ENCODE results near the gene UST. TPM values are rescaled to one million over a fixed set of nuclear protein-coding genes. Genes with fewer than 3 reads are reported as not detected.
"Not testable (repeated sequence)": the region's sequence is repeated elsewhere in the genome, so short reads cannot be mapped to it uniquely, and the experiment has no call there.

The UST gene
- total RNA-seq, 2 donors from 2014 or later: 3.8 to 7.3 TPM

- Mint-ChIP-seq H3K4me3 (no peak overlapping the region), H3K36me3 (ENCODE audit: low read depth) (no peaks in the 10 kb centered on the region), H3K4me1 (peaks cover 14% of the 10 kb centered on the region), H3K27me3 (no peaks in the 10 kb centered on the region), H3K27ac (peak overlapping the region; percentile 21)
- no peak for DNase-seq
- H3K9me3 ChIP-seq (ENCODE audit: control insufficient read depth, low read length, poor library complexity, severe bottlenecking): no peaks in the 10 kb centered on the region
- no peak for ATAC-seq
Measured at GRCh38 chr6:148934961-148935360, 188.1 kb downstream of the UST start.

GRCh38 chr6:148935705-148936435 lies 189.0 kb downstream of the UST start:
- Mint-ChIP-seq H3K4me3 (no peak overlapping the region), H3K36me3 (ENCODE audit: low read depth) (no peaks in the 10 kb centered on the region), H3K4me1 (peaks cover 14% of the 10 kb centered on the region), H3K27ac (no peak overlapping the region), H3K27me3 (no peaks in the 10 kb centered on the region)
- H3K9me3 ChIP-seq (ENCODE audit: control insufficient read depth, low read length, poor library complexity, severe bottlenecking): no peaks in the 10 kb centered on the region
- DNase-seq (no peak), ATAC-seq (no peak)

- peaks cover 8% of the 10 kb centered on the region for H3K4me1 Mint-ChIP-seq
- H3K36me3 Mint-ChIP-seq (ENCODE audit: low read depth): no peaks in the 10 kb centered on the region
- DNase-seq: no peak
- no peaks in the 10 kb centered on the region for H3K27me3 Mint-ChIP-seq
- H3K27ac Mint-ChIP-seq: no peak overlapping the region
- H3K4me3 Mint-ChIP-seq: no peak overlapping the region
- ATAC-seq: no peak
- H3K9me3 ChIP-seq (ENCODE audit: control insufficient read depth, low read length, poor library complexity, severe bottlenecking): no peaks in the 10 kb centered on the region
Measured at GRCh38 chr6:148943451-148943850, 196.6 kb downstream of the UST start.

GRCh38 chr6:148944608-148945007 lies 197.8 kb downstream of the UST start:
- H3K27me3 Mint-ChIP-seq: no peaks in the 10 kb centered on the region
- H3K27ac Mint-ChIP-seq: no peak overlapping the region
- ATAC-seq (no peak), DNase-seq (no peak)
- peaks cover 7% of the 10 kb centered on the region for H3K4me1 Mint-ChIP-seq
- H3K4me3 Mint-ChIP-seq: no peak overlapping the region
- no peaks in the 10 kb centered on the region for H3K9me3 ChIP-seq (ENCODE audit: control insufficient read depth, low read length, poor library complexity, severe bottlenecking)
- no peaks in the 10 kb centered on the region for H3K36me3 Mint-ChIP-seq (ENCODE audit: low read depth)

- Mint-ChIP-seq H3K27me3 (no peaks in the 10 kb centered on the region), H3K4me1 (peaks cover 8% of the 10 kb centered on the region), H3K27ac (no peak overlapping the region), H3K4me3 (no peak overlapping the region), H3K36me3 (ENCODE audit: low read depth) (peaks cover 2% of the 10 kb centered on the region)
- no peak for DNase-seq
- H3K9me3 ChIP-seq (ENCODE audit: control insufficient read depth, low read length, poor library complexity, severe bottlenecking): no peaks in the 10 kb centered on the region
- no peak for ATAC-seq
Measured at GRCh38 chr6:148945301-148946021, 198.6 kb downstream of the UST start.

GRCh38 chr6:148947621-148948444 lies 201.0 kb downstream of the UST start:
- Mint-ChIP-seq H3K4me1 (peaks cover 16% of the 10 kb centered on the region), H3K27me3 (no peaks in the 10 kb centered on the region), H3K4me3 (no peak overlapping the region), H3K36me3 (ENCODE audit: low read depth) (peaks cover 6% of the 10 kb centered on the region), H3K27ac (no peak overlapping the region)
- H3K9me3 ChIP-seq (ENCODE audit: control insufficient read depth, low read length, poor library complexity, severe bottlenecking): no peaks in the 10 kb centered on the region
- peak; percentile 95 for ATAC-seq
- peak; percentile 53 to 76 (median 66) for DNase-seq

- no peaks in the 10 kb centered on the region for H3K27me3 Mint-ChIP-seq
- no peak overlapping the region for H3K4me3 Mint-ChIP-seq
- H3K36me3 Mint-ChIP-seq (ENCODE audit: low read depth): peaks cover 8% of the 10 kb centered on the region
- DNase-seq (no peak), ATAC-seq (no peak)
- peaks cover 18% of the 10 kb centered on the region for H3K4me1 Mint-ChIP-seq
- H3K27ac Mint-ChIP-seq: no peak overlapping the region
- no peaks in the 10 kb centered on the region for H3K9me3 ChIP-seq (ENCODE audit: control insufficient read depth, low read length, poor library complexity, severe bottlenecking)
Measured at GRCh38 chr6:148951662-148952061, 204.8 kb downstream of the UST start.

- DNase-seq (no peak), ATAC-seq (no peak)
- H3K4me1 Mint-ChIP-seq: peaks cover 18% of the 10 kb centered on the region
- no peak overlapping the region for H3K4me3 Mint-ChIP-seq
- H3K36me3 Mint-ChIP-seq (ENCODE audit: low read depth): peaks cover 8% of the 10 kb centered on the region
- no peaks in the 10 kb centered on the region for H3K9me3 ChIP-seq (ENCODE audit: control insufficient read depth, low read length, poor library complexity, severe bottlenecking)
- no peaks in the 10 kb centered on the region for H3K27me3 Mint-ChIP-seq
- H3K27ac Mint-ChIP-seq: no peak overlapping the region
Measured at GRCh38 chr6:148952147-148953035, 205.6 kb downstream of the UST start.

GRCh38 chr6:148954461-148954860 lies 207.6 kb downstream of the UST start:
- ATAC-seq (no peak), DNase-seq (no peak)
- no peaks in the 10 kb centered on the region for H3K27me3 Mint-ChIP-seq
- no peaks in the 10 kb centered on the region for H3K9me3 ChIP-seq (ENCODE audit: control insufficient read depth, low read length, poor library complexity, severe bottlenecking)
- no peak overlapping the region for H3K4me3 Mint-ChIP-seq
- peaks cover 8% of the 10 kb centered on the region for H3K36me3 Mint-ChIP-seq (ENCODE audit: low read depth)
- H3K4me1 Mint-ChIP-seq: peaks cover 16% of the 10 kb centered on the region
- no peak overlapping the region for H3K27ac Mint-ChIP-seq

GRCh38 chr6:148954934-148955333 lies 208.1 kb downstream of the UST start:
- no peaks in the 10 kb centered on the region for H3K9me3 ChIP-seq (ENCODE audit: control insufficient read depth, low read length, poor library complexity, severe bottlenecking)
- Mint-ChIP-seq H3K4me1 (peaks cover 16% of the 10 kb centered on the region), H3K27me3 (no peaks in the 10 kb centered on the region), H3K27ac (no peak overlapping the region), H3K36me3 (ENCODE audit: low read depth) (peaks cover 8% of the 10 kb centered on the region), H3K4me3 (no peak overlapping the region)
- DNase-seq (no peak), ATAC-seq (no peak)

- DNase-seq (no peak), ATAC-seq (no peak)
- peaks cover 7% of the 10 kb centered on the region for H3K36me3 Mint-ChIP-seq (ENCODE audit: low read depth)
- H3K4me1 Mint-ChIP-seq: peaks cover 13% of the 10 kb centered on the region
- no peaks in the 10 kb centered on the region for H3K9me3 ChIP-seq (ENCODE audit: control insufficient read depth, low read length, poor library complexity, severe bottlenecking)
- H3K27ac Mint-ChIP-seq: no peak overlapping the region
- H3K4me3 Mint-ChIP-seq: no peak overlapping the region
- no peaks in the 10 kb centered on the region for H3K27me3 Mint-ChIP-seq
Measured at GRCh38 chr6:148955441-148955840, 208.6 kb downstream of the UST start.

GRCh38 chr6:148956163-148956562 lies 209.3 kb downstream of the UST start:
- H3K27ac Mint-ChIP-seq; H3K27me3 Mint-ChIP-seq; ATAC-seq; H3K36me3 Mint-ChIP-seq (ENCODE audit: low read depth); H3K4me1 Mint-ChIP-seq; H3K9me3 ChIP-seq (ENCODE audit: control insufficient read depth, low read length, poor library complexity, severe bottlenecking); DNase-seq; H3K4me3 Mint-ChIP-seq: not testable (repeated sequence)

All from T-helper 17 cell (primary cell).